Spleen (tissue), 11 donors: ENCODE results near the gene TBCA. TPM values are rescaled to one million over a fixed set of nuclear protein-coding genes. Genes with fewer than 3 reads are reported as not detected.

Experiments
- DNase-seq: peaks from one replicate; pipeline ENCODE4 v3.0.0-alpha.2; 2020
- H3K27ac ChIP-seq, 8 donors: fragments of 200-600 bp; sonication (generic) in 7 of 8; 1 replicate in 4 of 8; 2 replicates in 4 of 8; pipeline versions ENCODE4 v1.5.0 to v1.8.0; 2016 to 2021; ENCODE audit warnings: inconsistent platforms in 4 of 8, mild to moderate bottlenecking in 4 of 8, moderate library complexity in 1 of 8
- H3K27me3 ChIP-seq, 7 donors: fragments of 200-600 bp; sonication (generic) in 6 of 7; replicated peaks in 1 of 7; 1 replicate in 4 of 7; 2 replicates in 3 of 7; pipeline versions ENCODE4 v1.5.0 to v1.8.0; 2016 to 2021; ENCODE audit warnings: inconsistent platforms in 3 of 7, mild to moderate bottlenecking in 1 of 7
- H3K36me3 ChIP-seq, 6 donors: fragments of 200-600 bp; sonication (generic) in 5 of 6; 1 replicate in 4 of 6; 2 replicates in 2 of 6; pipeline versions ENCODE4 v1.5.0 to v1.8.0; 2016 to 2021; ENCODE audit warnings: inconsistent platforms in 2 of 6
- H3K4me1 ChIP-seq, 6 donors: fragments of 200-600 bp; sonication (generic) in 5 of 6; 1 replicate in 3 of 6; 2 replicates in 3 of 6; pipeline versions ENCODE4 v1.5.0 to v1.8.0; 2016 to 2021; ENCODE audit warnings: inconsistent platforms in 3 of 6
- H3K4me3 ChIP-seq, 8 donors: fragments of 200-600 bp; sonication (generic) in 7 of 8; 1 replicate in 4 of 8; 2 replicates in 4 of 8; pipeline versions ENCODE4 v1.5.0 to v1.8.0; 2016 to 2021; ENCODE audit warnings: inconsistent platforms in 4 of 8, mild to moderate bottlenecking in 4 of 8, moderate library complexity in 2 of 8
- H3K9me3 ChIP-seq, 8 donors: fragments of 200-600 bp; sonication (generic) in 7 of 8; 1 replicate in 4 of 8; 2 replicates in 4 of 8; pipeline versions ENCODE4 v1.5.0 to v1.8.0; 2016 to 2021; ENCODE audit warnings: inconsistent platforms in 4 of 8
- CTCF ChIP-seq, 11 experiments: fragments of 200-600 bp in 7 of 11; fragments of 450-650 bp in 4 of 11; sonication (generic) in 4 of 11; IDR thresholded peaks in 8 of 11; conservative IDR thresholded peaks in 3 of 11; 1 replicate in 7 of 11; 2 replicates in 4 of 11; pipeline versions ENCODE4 v1.4.0 to v1.8.0; 2016 to 2021; ENCODE audit warnings: antibody characterized with exemption in 11 of 11, inconsistent platforms in 4 of 11, mild to moderate bottlenecking in 1 of 11
- POLR2A ChIP-seq, 3 donors: fragments of 450-650 bp; IDR thresholded peaks; one replicate each; pipeline ENCODE4 v1.5.1; 2017; ENCODE audit warnings: antibody characterized with exemption in 3 of 3, mild to moderate bottlenecking in 1 of 3
- POLR2AphosphoS5 ChIP-seq, 3 donors: sonication (generic); formaldehyde crosslinking; IDR thresholded peaks; one replicate each; pipeline ENCODE4 v1.5.1; 2017; ENCODE audit warnings: antibody characterized with exemption in 3 of 3
- WGBS, 5 donors: extraction: QIAGEN DNeasy Blood & Tissue Kit in 3 of 5; methylation state at CpG; one replicate each; pipeline versions ENCODE4 v1.1.5 to v1.1.7; 2013 to 2018; 5-methylcytosine and 5-hydroxymethylcytosine counted together
- intact Hi-C: fragments of 100-400 bp; cut with DNase I; formaldehyde crosslinking; loops from one replicate; pipeline ENCODE4 v1.15.0; 2023; ENCODE audit warnings: low total_unique reads
- polyA plus RNA-seq, 3 donors: library from polyadenylated mRNA; stranded (reverse); fragments of 200-250 nt; gene quantifications; one replicate each; pipeline ENCODE4 v1.2.1, GENCODE V29; 2013
- total RNA-seq, 7 donors: library from RNA; depleted of rRNA in 3 of 7; stranded (reverse); fragments of >200 nt in 3 of 7; fragmentation: NEBNext Ultra II Directional in 4 of 7; extraction: Animal tissue kit (Norgen Biotek cat#: 25700) in 4 of 7; gene quantifications; one replicate each; pipeline versions ENCODE4 v1.1.0 to v1.2.1, GENCODE V29; 2016 to 2021
- donor health status: healthy with polysubstance abuse.
- donor health status: DM: no; HTN: no; CAD: no; lungs with moderate emphysema.
- donor health status: DM: no; HTN: no; CAD: no.
- donor health status: Bipolar disorder and iron deficiency.
- donor health status: healthy.
- donor health status: DM: no; HTN: no; CAD: no.
- donor health status: DM: yes; HTN: yes; CAD: no.

Gene TBCA
- total and polyA plus RNA-seq, 10 donors: 92.2 to 267 (median 108) TPM

GRCh38 chr5:77650686-77651085 is 125.5 kb downstream of the TBCA start:
- no peaks in the 10 kb centered on the region for H3K36me3 ChIP-seq
- no peak for TF ChIP-seq POLR2AphosphoS5 (IDR thresholded peaks at IDR 0.05)
- no peak for TF ChIP-seq CTCF (IDR thresholded peaks at IDR 0.05 in 8 of 11, conservative IDR thresholded peaks at IDR 0.05 in 3 of 11)
- no peak for TF ChIP-seq POLR2A (IDR thresholded peaks at IDR 0.05)
- H3K27me3 ChIP-seq: peaks cover 0 to 52% (median 10%) of the 10 kb centered on the region in 7 donors
- H3K4me1 ChIP-seq: peaks cover 0 to 3% (median 2%) of the 10 kb centered on the region in 6 donors
- H3K9me3 ChIP-seq: peaks cover 0 to 9% (median 0%) of the 10 kb centered on the region in 8 donors
- DNase-seq: no peak
- H3K27ac ChIP-seq: no peak overlapping the region
- no peak overlapping the region for H3K4me3 ChIP-seq
- intact Hi-C loops: no loop called here
- 37 to 60% (median 54%) methylated on average over 1 of the region's 1 CpG for WGBS, 5 donors

- no peak overlapping the region for H3K27ac ChIP-seq
- no peaks in the 10 kb centered on the region for H3K36me3 ChIP-seq
- peaks cover 0 to 57% (median 20%) of the 10 kb centered on the region in 7 donors for H3K27me3 ChIP-seq
- intact Hi-C loops: loop anchor here (10.0 kb wide), 1 partner anchor 355 kb away; no protein-coding TSS in a partner anchor
- peaks cover 0 to 4% (median 0%) of the 10 kb centered on the region in 8 donors for H3K9me3 ChIP-seq
- no peak for DNase-seq
- peaks cover 0 to 12% (median 9%) of the 10 kb centered on the region in 6 donors for H3K4me1 ChIP-seq
- TF ChIP-seq POLR2A (IDR thresholded peaks at IDR 0.05) (no peak), CTCF (IDR thresholded peaks at IDR 0.05 in 8 of 11, conservative IDR thresholded peaks at IDR 0.05 in 3 of 11) (no peak), POLR2AphosphoS5 (IDR thresholded peaks at IDR 0.05) (no peak)
- no peak overlapping the region for H3K4me3 ChIP-seq
- WGBS, 5 donors: 81 to 93% (median 89%) methylated on average over 2 of the region's 2 CpGs
Observed at GRCh38 chr5:77649776-77650175, 126.4 kb downstream of the TBCA start.

GRCh38 chr5:77645995-77646639 is 130.0 kb downstream of the TBCA start:
- H3K4me3 ChIP-seq: peak overlapping the region in 2 of 8 donors; percentile 30 to 67
- peaks cover 9 to 86% (median 56%) of the 10 kb centered on the region in 7 donors for H3K27me3 ChIP-seq

More at GRCh38 chr5:77645995-77646639, 130.0 kb downstream of the TBCA start:
- no peak for TF ChIP-seq POLR2AphosphoS5 (IDR thresholded peaks at IDR 0.05)
- no peak for TF ChIP-seq POLR2A (IDR thresholded peaks at IDR 0.05)
- no peak for TF ChIP-seq CTCF (IDR thresholded peaks at IDR 0.05 in 8 of 11, conservative IDR thresholded peaks at IDR 0.05 in 3 of 11)
- intact Hi-C loops: loop anchor here (10.0 kb wide), 1 partner anchor 359 kb away; no protein-coding TSS in a partner anchor
- H3K4me1 ChIP-seq: peaks cover 0 to 30% (median 24%) of the 10 kb centered on the region in 6 donors
- no peak overlapping the region for H3K27ac ChIP-seq
- no peaks in the 10 kb centered on the region for H3K36me3 ChIP-seq
- 45 to 55% (median 49%) methylated on average over 11 of the region's 11 CpGs for WGBS, 5 donors
- H3K9me3 ChIP-seq: peaks cover 0 to 6% (median 0%) of the 10 kb centered on the region in 8 donors
- no peak for DNase-seq
